ENCODE results near the gene XRCC1.

GRCh38 chr19:43511324-43511723 is 64.0 kb downstream of the XRCC1 start:
- no peak for TF ChIP-seq POLR2AphosphoS5 (IDR thresholded peaks at IDR 0.05; ENCODE audit: low read depth)
- TF ChIP-seq, protein P1, sequence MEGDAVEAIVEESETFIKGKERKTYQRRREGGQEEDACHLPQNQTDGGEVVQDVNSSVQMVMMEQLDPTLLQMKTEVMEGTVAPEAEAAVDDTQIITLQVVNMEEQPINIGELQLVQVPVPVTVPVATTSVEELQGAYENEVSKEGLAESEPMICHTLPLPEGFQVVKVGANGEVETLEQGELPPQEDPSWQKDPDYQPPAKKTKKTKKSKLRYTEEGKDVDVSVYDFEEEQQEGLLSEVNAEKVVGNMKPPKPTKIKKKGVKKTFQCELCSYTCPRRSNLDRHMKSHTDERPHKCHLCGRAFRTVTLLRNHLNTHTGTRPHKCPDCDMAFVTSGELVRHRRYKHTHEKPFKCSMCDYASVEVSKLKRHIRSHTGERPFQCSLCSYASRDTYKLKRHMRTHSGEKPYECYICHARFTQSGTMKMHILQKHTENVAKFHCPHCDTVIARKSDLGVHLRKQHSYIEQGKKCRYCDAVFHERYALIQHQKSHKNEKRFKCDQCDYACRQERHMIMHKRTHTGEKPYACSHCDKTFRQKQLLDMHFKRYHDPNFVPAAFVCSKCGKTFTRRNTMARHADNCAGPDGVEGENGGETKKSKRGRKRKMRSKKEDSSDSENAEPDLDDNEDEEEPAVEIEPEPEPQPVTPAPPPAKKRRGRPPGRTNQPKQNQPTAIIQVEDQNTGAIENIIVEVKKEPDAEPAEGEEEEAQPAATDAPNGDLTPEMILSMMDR (IDR thresholded peaks at IDR 0.05; ENCODE audit: insufficient read depth, low read length), result no peak

Measured in HL-60 (cell line).